ENCODE data around the gene SSH2.
"Not testable (repeated sequence)": the region's sequence is repeated elsewhere in the genome, so short reads cannot be mapped to it uniquely, and the experiment has no call there.

SSH2 gene

GRCh38 chr17:29929533-29930408 lies at the start of gene SSH2:
TSS of gene SSH2 (minus strand) at chr17:29930228. CDS start at chr17:29930000, 228 bp downstream.
- DNase-seq: peak; percentile 75 to 85

- no peak for DNase-seq
Measured at GRCh38 chr17:29977836-29978235, 47.8 kb upstream of the SSH2 start.

- no peak for DNase-seq
Measured at GRCh38 chr17:29973005-29973404, 43.0 kb upstream of the SSH2 start.

- DNase-seq: no peak
Measured at GRCh38 chr17:29972277-29972676, 42.2 kb upstream of the SSH2 start.

- DNase-seq: no peak
Measured at GRCh38 chr17:29968271-29968670, 38.2 kb upstream of the SSH2 start.

GRCh38 chr17:29962656-29963055 lies 32.6 kb upstream of the SSH2 start:
- no peak for DNase-seq

GRCh38 chr17:29959658-29960337 lies 29.8 kb upstream of the SSH2 start:
- no peak for DNase-seq

GRCh38 chr17:29958947-29959657 lies 29.1 kb upstream of the SSH2 start:
- DNase-seq: no peak

GRCh38 chr17:29957488-29957887 lies 27.5 kb upstream of the SSH2 start:
- DNase-seq: not testable (repeated sequence)

- DNase-seq: no peak
Measured at GRCh38 chr17:29956225-29956624, 26.2 kb upstream of the SSH2 start.

GRCh38 chr17:29954405-29954804 lies 24.4 kb upstream of the SSH2 start:
- no peak for DNase-seq

- DNase-seq: no peak
Measured at GRCh38 chr17:29949696-29950095, 19.7 kb upstream of the SSH2 start.

- no peak for DNase-seq
Measured at GRCh38 chr17:29948448-29949215, 18.6 kb upstream of the SSH2 start.

- no peak for DNase-seq
Measured at GRCh38 chr17:29945281-29945680, 15.3 kb upstream of the SSH2 start.

GRCh38 chr17:29941334-29941733 lies 11.3 kb upstream of the SSH2 start, which contains the start of gene EFCAB5:
TSS of gene EFCAB5 (plus strand) at chr17:29941634. CDS start at chr17:29941797, 163 bp downstream.
- no peak for DNase-seq

GRCh38 chr17:29936724-29937123 lies 6.7 kb upstream of the SSH2 start:
- no peak for DNase-seq

GRCh38 chr17:29935909-29936308 lies 5.9 kb upstream of the SSH2 start:
- not testable (repeated sequence) for DNase-seq

- no peak for DNase-seq
Measured at GRCh38 chr17:29933379-29933778, 3.4 kb upstream of the SSH2 start.

- peak; percentile 71 to 83 for DNase-seq
Measured at GRCh38 chr17:29931231-29931932, 1.4 kb upstream of the SSH2 start.

- peak in 1 of 2 experiments; percentile 30 for DNase-seq
Measured at GRCh38 chr17:29930409-29931010, 482 bp upstream of the SSH2 start.

- DNase-seq: no peak
Measured at GRCh38 chr17:29929006-29929532, 959 bp downstream of the SSH2 start.

Data from NCI-H1930 (cell line).